ENCODE results near the gene FNDC3B.
A peak's percentile ranks its signal among the peaks of the same experiment; 100 is the strongest.
"Not testable (repeated sequence)": the region's sequence is repeated elsewhere in the genome, so short reads cannot be mapped to it uniquely, and the experiment has no call there.

Gene FNDC3B

GRCh38 chr3:172222478-172223071, 183.2 kb downstream of the FNDC3B start:
- DNase-seq: no peak

- no peak for DNase-seq
These were observed 184.5 kb downstream of the FNDC3B start for GRCh38 chr3:172223870-172224269.

GRCh38 chr3:172224560-172225214, 185.3 kb downstream of the FNDC3B start:
- DNase-seq: peak; percentile 61

- no peak for DNase-seq
These were observed 185.9 kb downstream of the FNDC3B start for GRCh38 chr3:172225215-172225707.

GRCh38 chr3:172226831-172227230, 187.5 kb downstream of the FNDC3B start:
- no peak for DNase-seq

GRCh38 chr3:172227340-172228035, 188.1 kb downstream of the FNDC3B start:
- no peak for DNase-seq

GRCh38 chr3:172228036-172228415, 188.6 kb downstream of the FNDC3B start:
- no peak for DNase-seq

GRCh38 chr3:172229462-172229861, 190.1 kb downstream of the FNDC3B start:
- DNase-seq: no peak

- no peak for DNase-seq
These were observed 192.0 kb downstream of the FNDC3B start for GRCh38 chr3:172231318-172231901.

- DNase-seq: no peak
These were observed 193.3 kb downstream of the FNDC3B start for GRCh38 chr3:172232579-172233212.

- DNase-seq: no peak
These were observed 194.3 kb downstream of the FNDC3B start for GRCh38 chr3:172233474-172234277.

GRCh38 chr3:172235698-172236097, 196.3 kb downstream of the FNDC3B start:
- no peak for DNase-seq

- no peak for DNase-seq
These were observed 197.7 kb downstream of the FNDC3B start for GRCh38 chr3:172236771-172237742.

GRCh38 chr3:172238188-172238587, 198.8 kb downstream of the FNDC3B start:
- DNase-seq: no peak

GRCh38 chr3:172239218-172239790, 199.9 kb downstream of the FNDC3B start:
- no peak for DNase-seq

- no peak for DNase-seq
These were observed 202.0 kb downstream of the FNDC3B start for GRCh38 chr3:172241405-172241804.

- not testable (repeated sequence) for DNase-seq
These were observed 203.1 kb downstream of the FNDC3B start for GRCh38 chr3:172242471-172242870.

- not testable (repeated sequence) for DNase-seq
These were observed 204.0 kb downstream of the FNDC3B start for GRCh38 chr3:172243376-172243775.

GRCh38 chr3:172244011-172244410, 204.6 kb downstream of the FNDC3B start:
- no peak for DNase-seq

- DNase-seq: no peak
These were observed 205.9 kb downstream of the FNDC3B start for GRCh38 chr3:172245241-172245640.

Data from NCI-H774 (cell line).